Fibroblast of pulmonary artery (primary cell): Measurements from ENCODE around the gene BAZ1B.
A peak's percentile ranks its signal among the peaks of the same experiment; 100 is the strongest.
"Not testable (repeated sequence)": the region's sequence is repeated elsewhere in the genome, so short reads cannot be mapped to it uniquely, and the experiment has no call there.

Experiments
- DNase-seq: peaks from one replicate; pipeline ENCODE4 v3.0.0-alpha.2; 2010; ENCODE audit warnings: low read depth
- H3K4me3 ChIP-seq: replicated peaks from 2 replicates; pipeline ENCODE4 v1.5.1; 2011; ENCODE audit warnings: low read depth, mild to moderate bottlenecking, control low read depth, low read length, moderate library complexity
- TF ChIP-seq, protein P1 (sequence below): IDR thresholded peaks from 2 replicates; pipeline ENCODE4 v1.5.1; 2011; ENCODE audit warnings: mild to moderate bottlenecking, control low read depth, low read length, inconsistent platforms; ENCODE audit errors: missing control alignments

Gene BAZ1B

GRCh38 chr7:73434701-73435069 is 87.4 kb downstream of the BAZ1B start:
- TF ChIP-seq, protein P1, sequence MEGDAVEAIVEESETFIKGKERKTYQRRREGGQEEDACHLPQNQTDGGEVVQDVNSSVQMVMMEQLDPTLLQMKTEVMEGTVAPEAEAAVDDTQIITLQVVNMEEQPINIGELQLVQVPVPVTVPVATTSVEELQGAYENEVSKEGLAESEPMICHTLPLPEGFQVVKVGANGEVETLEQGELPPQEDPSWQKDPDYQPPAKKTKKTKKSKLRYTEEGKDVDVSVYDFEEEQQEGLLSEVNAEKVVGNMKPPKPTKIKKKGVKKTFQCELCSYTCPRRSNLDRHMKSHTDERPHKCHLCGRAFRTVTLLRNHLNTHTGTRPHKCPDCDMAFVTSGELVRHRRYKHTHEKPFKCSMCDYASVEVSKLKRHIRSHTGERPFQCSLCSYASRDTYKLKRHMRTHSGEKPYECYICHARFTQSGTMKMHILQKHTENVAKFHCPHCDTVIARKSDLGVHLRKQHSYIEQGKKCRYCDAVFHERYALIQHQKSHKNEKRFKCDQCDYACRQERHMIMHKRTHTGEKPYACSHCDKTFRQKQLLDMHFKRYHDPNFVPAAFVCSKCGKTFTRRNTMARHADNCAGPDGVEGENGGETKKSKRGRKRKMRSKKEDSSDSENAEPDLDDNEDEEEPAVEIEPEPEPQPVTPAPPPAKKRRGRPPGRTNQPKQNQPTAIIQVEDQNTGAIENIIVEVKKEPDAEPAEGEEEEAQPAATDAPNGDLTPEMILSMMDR, result no peak
- H3K4me3 ChIP-seq, result no peak overlapping the region
- no peak for DNase-seq

GRCh38 chr7:73433924-73434700 is 88.0 kb downstream of the BAZ1B start:
- no peak overlapping the region for H3K4me3 ChIP-seq
- TF ChIP-seq, protein P1, result no peak
- no peak for DNase-seq

- TF ChIP-seq, protein P1, result no peak
Measured at GRCh38 chr7:73432676-73433075, 89.4 kb downstream of the BAZ1B start.

GRCh38 chr7:73431041-73431835 is 90.9 kb downstream of the BAZ1B start:
- TF ChIP-seq, protein P1, result no peak
- no peak for DNase-seq
- no peak overlapping the region for H3K4me3 ChIP-seq

More at GRCh38 chr7:73432676-73433075, 89.4 kb downstream of the BAZ1B start:
- no peak overlapping the region for H3K4me3 ChIP-seq
- DNase-seq, result no peak

- not testable (repeated sequence) for H3K4me3 ChIP-seq, DNase-seq
Measured at GRCh38 chr7:73430540-73430939, 91.6 kb downstream of the BAZ1B start.

DNA sequence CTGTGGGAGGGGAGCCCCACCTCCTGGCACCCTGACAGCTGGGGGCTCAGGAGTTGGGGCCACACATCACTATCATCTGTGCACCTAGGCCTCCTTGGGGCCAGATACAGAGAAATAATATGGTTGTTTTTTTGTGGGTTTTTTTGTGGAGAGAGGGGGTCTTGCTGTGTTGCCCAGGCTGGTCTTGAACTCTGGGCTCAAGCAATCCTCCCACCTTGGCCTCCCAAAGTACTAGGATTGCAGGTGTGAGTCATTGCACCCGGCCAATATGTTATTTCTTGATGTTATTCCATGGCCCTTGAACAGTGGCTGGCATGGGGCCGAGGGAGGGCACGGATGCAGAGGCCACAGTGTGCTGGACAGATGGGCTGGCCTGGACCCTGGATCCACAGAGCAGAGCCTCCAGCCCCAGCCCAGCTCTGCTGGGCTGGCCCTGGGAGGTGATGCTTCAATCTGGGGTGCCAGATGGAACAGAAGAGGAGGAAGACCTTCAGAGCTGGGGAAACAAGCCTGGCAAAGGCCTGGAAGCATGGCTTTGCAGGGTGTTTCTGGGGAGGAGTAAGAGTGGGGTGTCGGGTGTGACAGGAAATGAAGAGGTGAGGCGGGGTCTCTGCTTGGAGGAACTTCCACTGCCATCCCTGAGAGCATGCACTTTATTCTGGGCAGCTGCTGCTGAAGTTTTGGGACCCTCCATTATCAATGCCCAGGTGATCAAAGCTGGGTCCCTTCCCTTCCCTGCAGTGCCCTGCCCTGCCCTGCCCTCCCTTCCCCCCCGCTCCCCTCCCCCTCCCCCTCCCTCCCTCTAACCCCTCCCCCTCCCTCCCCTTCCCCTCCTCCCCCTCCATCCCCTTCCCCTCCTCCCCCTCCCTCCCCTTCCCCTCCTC is 92.2 kb downstream of the BAZ1B start:
- H3K4me3 ChIP-seq, result no peak overlapping the region
- DNase-seq, result no peak
- TF ChIP-seq, protein P1, result no peak

- peak; percentile 39 for DNase-seq
- no peak overlapping the region for H3K4me3 ChIP-seq
- TF ChIP-seq, protein P1, result no peak
Measured at GRCh38 chr7:73429215-73429614, 92.9 kb downstream of the BAZ1B start.
